H1 (cell line): ENCODE results near the gene HAGH. TPM values are rescaled to one million over a fixed set of nuclear protein-coding genes. Genes with fewer than 3 reads are reported as not detected.

Source experiments
- CTCF ChIA-PET: fragments of 300-600 bp; sonication (Branson Sonifier 250); formaldehyde crosslinking; loops from one replicate; lab custom pipeline; 2021; ENCODE audit not compliant: partially characterized antibody; lab: Charles Lee
- POLR2A ChIA-PET: fragments of 300-600 bp; sonication (Branson Sonifier 250); formaldehyde crosslinking; loops from one replicate; lab custom pipeline; 2021; ENCODE audit warnings: inconsistent platforms; ENCODE audit not compliant: partially characterized antibody; lab: Charles Lee
- DNase-seq, 2 experiments: peaks; one replicate each; pipeline versions ENCODE4 v3.0.0 to v3.0.0-alpha.2; 2010 to 2022; ENCODE audit warnings: low spot score in 2 of 2, low read depth in 1 of 2, mixed read lengths in 1 of 2
- FAIRE-seq: peaks from 2 replicates; lab custom pipeline; 2011; peaks lifted over from hg19 to GRCh38; lab: Jason Lieb, UNC
- H2AFZ ChIP-seq: 2 replicates; pipeline ENCODE4 v1.8.1; 2012; ENCODE audit warnings: low read length, inconsistent platforms
- H2AK5ac ChIP-seq: 2 replicates; pipeline ENCODE4 v1.6.1; 2013; ENCODE audit warnings: low read depth, low read length
- H2BK120ac ChIP-seq: replicated peaks from 2 replicates; pipeline ENCODE3; 2013; ENCODE audit warnings: low read depth, low read length, inconsistent platforms
- H2BK12ac ChIP-seq: 2 replicates; pipeline ENCODE4 v1.6.1; 2013; ENCODE audit warnings: low read depth, low read length
- H2BK15ac ChIP-seq: 2 replicates; pipeline ENCODE4 v1.6.1; 2013; ENCODE audit warnings: low read length
- H2BK20ac ChIP-seq: 2 replicates; pipeline ENCODE4 v1.6.1; 2013; ENCODE audit warnings: low read length
- H2BK5ac ChIP-seq: 2 replicates; pipeline ENCODE4 v1.6.1; 2013; ENCODE audit warnings: low read depth, low read length
- H3K14ac ChIP-seq: 2 replicates; pipeline ENCODE4 v1.6.1; 2013; ENCODE audit warnings: inconsistent platforms; ENCODE audit not compliant: insufficient read length
- H3K18ac ChIP-seq: 2 replicates; pipeline ENCODE4 v1.6.1; 2013; ENCODE audit warnings: low read length; ENCODE audit errors: extremely low read depth
- H3K23ac ChIP-seq: 2 replicates; pipeline ENCODE4 v1.6.1; 2013; ENCODE audit warnings: inconsistent platforms; ENCODE audit not compliant: insufficient read length
- H3K23me2 ChIP-seq: 2 replicates; pipeline ENCODE4 v1.6.1; 2013; ENCODE audit warnings: low read depth, low read length
- H3K27ac ChIP-seq: 2 replicates; pipeline ENCODE4 v1.6.1; 2011; ENCODE audit warnings: low read depth, low read length, inconsistent platforms
- H3K27me3 ChIP-seq, 4 experiments: replicated peaks in 1 of 4; 1 replicate in 1 of 4; 2 replicates in 3 of 4; pipeline versions ENCODE4 v1.6.1 to v1.8.1; 2011 to 2013; ENCODE audit warnings: low read length in 3 of 4, mild to moderate bottlenecking in 3 of 4, inconsistent platforms in 2 of 4, mixed read lengths in 2 of 4, moderate library complexity in 1 of 4; ENCODE audit not compliant: control insufficient read depth in 3 of 4, insufficient read depth in 3 of 4; ENCODE audit errors: extremely low read depth in 1 of 4
- H3K36me3 ChIP-seq, 4 experiments: 2 replicates each; pipeline versions ENCODE4 v1.6.1 to v1.8.1; 2011 to 2013; ENCODE audit warnings: mild to moderate bottlenecking in 4 of 4, low read length in 3 of 4, moderate library complexity in 2 of 4, control low read depth in 1 of 4, inconsistent platforms in 1 of 4; ENCODE audit not compliant: insufficient read depth in 4 of 4, control insufficient read depth in 2 of 4
- H3K4ac ChIP-seq: replicated peaks from 2 replicates; pipeline ENCODE3; 2013; ENCODE audit warnings: low read length, low read depth, mixed read lengths, inconsistent platforms; ENCODE audit not compliant: insufficient read length
- H3K4me1 ChIP-seq, 4 experiments: replicated peaks in 1 of 4; 1 replicate in 1 of 4; 2 replicates in 3 of 4; pipeline versions ENCODE4 v1.6.1 to v1.8.1; 2011 to 2013; ENCODE audit warnings: low read length in 3 of 4, inconsistent platforms in 2 of 4, mixed read lengths in 1 of 4; ENCODE audit not compliant: insufficient read depth in 4 of 4, control insufficient read depth in 3 of 4
- H3K4me2 ChIP-seq, 2 experiments: 2 replicates each; pipeline versions ENCODE4 v1.6.1 to v1.8.1; 2011 to 2013; ENCODE audit warnings: low read depth in 2 of 2, low read length in 2 of 2, control low read depth in 1 of 2, inconsistent platforms in 1 of 2, mild to moderate bottlenecking in 1 of 2; ENCODE audit not compliant: insufficient read depth in 1 of 2
- H3K4me3 ChIP-seq, 4 experiments: fragments of 200-600, 300-600 bp in 1 of 4; sonication (generic), shearing (Covaris generic), sonication (Bioruptor Twin) in 1 of 4; 2 replicates each; pipeline versions ENCODE4 v1.5.1 to v1.8.1; 2011 to 2016; ENCODE audit warnings: low read length in 4 of 4, low read depth in 3 of 4, control low read depth in 2 of 4, inconsistent platforms in 2 of 4, mild to moderate bottlenecking in 2 of 4, mixed read lengths in 1 of 4, moderate library complexity in 1 of 4; ENCODE audit not compliant: insufficient read depth in 2 of 4; ENCODE audit errors: extremely low read depth in 1 of 4
- H3K56ac ChIP-seq: replicated peaks from 2 replicates; pipeline ENCODE3; 2013; ENCODE audit warnings: low read depth, mild to moderate bottlenecking, mixed read lengths, low read length, inconsistent platforms; ENCODE audit not compliant: insufficient read length
- H3K79me1 ChIP-seq: 2 replicates; pipeline ENCODE4 v1.6.1; 2013; ENCODE audit warnings: low read depth, low read length, control low read depth
- H3K79me2 ChIP-seq, 2 experiments: 2 replicates each; pipeline versions ENCODE4 v1.6.1 to v1.8.1; 2012 to 2013; ENCODE audit warnings: low read length in 2 of 2, mild to moderate bottlenecking in 2 of 2, inconsistent platforms in 1 of 2; ENCODE audit not compliant: insufficient read depth in 2 of 2, control insufficient read depth in 1 of 2
- H3K9ac ChIP-seq, 4 experiments: replicated peaks in 1 of 4; 1 replicate in 1 of 4; 2 replicates in 3 of 4; pipeline versions ENCODE4 v1.6.1 to v1.8.1; 2011 to 2013; ENCODE audit warnings: low read depth in 3 of 4, low read length in 3 of 4, control low read depth in 2 of 4, mild to moderate bottlenecking in 2 of 4, moderate library complexity in 2 of 4, inconsistent platforms in 1 of 4; ENCODE audit errors: extremely low read depth in 1 of 4
- H3K9me3 ChIP-seq, 2 experiments: 2 replicates each; pipeline versions ENCODE4 v1.6.1 to v1.8.1; 2012 to 2013; ENCODE audit warnings: mild to moderate bottlenecking in 2 of 2, moderate library complexity in 2 of 2, control low read depth in 1 of 2, inconsistent platforms in 1 of 2, low read depth in 1 of 2, low read length in 1 of 2, mixed read lengths in 1 of 2; ENCODE audit not compliant: insufficient read depth in 2 of 2
- H4K20me1 ChIP-seq, 2 experiments: replicated peaks in 1 of 2; 2 replicates each; pipeline versions ENCODE3 to v1.8.1; 2011 to 2013; ENCODE audit warnings: inconsistent platforms in 2 of 2, low read length in 2 of 2, mild to moderate bottlenecking in 1 of 2; ENCODE audit not compliant: insufficient read depth in 2 of 2, control insufficient read depth in 1 of 2
- H4K5ac ChIP-seq: 2 replicates; pipeline ENCODE4 v1.6.1; 2013; ENCODE audit warnings: low read length, low read depth, mixed read lengths, inconsistent platforms; ENCODE audit not compliant: insufficient read length
- H4K8ac ChIP-seq: 2 replicates; pipeline ENCODE4 v1.8.0; 2013; ENCODE audit warnings: mild to moderate bottlenecking, moderate library complexity, low read length, inconsistent platforms; ENCODE audit not compliant: insufficient read depth; ENCODE audit errors: extremely low read depth
- H4K91ac ChIP-seq: replicated peaks from 2 replicates; pipeline ENCODE3; 2013; ENCODE audit warnings: low read length, mixed read lengths, inconsistent platforms; ENCODE audit not compliant: insufficient read length
- BRCA1 ChIP-seq: IDR thresholded peaks from 2 replicates; pipeline ENCODE4 v1.6.1; 2012; ENCODE audit warnings: low read depth, low read length, improper control_type of control experiment
- CHD1 ChIP-seq: IDR thresholded peaks from 2 replicates; pipeline ENCODE4 v1.6.1; 2012; ENCODE audit warnings: low read depth, low read length, improper control_type of control experiment
- MAFK ChIP-seq: IDR thresholded peaks from 2 replicates; pipeline ENCODE4 v1.6.1; 2012; ENCODE audit warnings: low read depth, mild to moderate bottlenecking, improper control_type of control experiment, low read length
- MAX ChIP-seq: IDR thresholded peaks from 2 replicates; pipeline ENCODE4 v1.6.1; 2012; ENCODE audit warnings: inconsistent platforms
- PHF8 ChIP-seq: fragments of 200-600 bp; sonication (generic); conservative IDR thresholded peaks from 2 replicates; pipeline ENCODE4 v1.7.1; 2012; ENCODE audit warnings: low read depth, mild to moderate bottlenecking, inconsistent platforms, low read length, moderate library complexity
- POU5F1 ChIP-seq: IDR thresholded peaks from 2 replicates; pipeline ENCODE4 v1.6.1; 2011; ENCODE audit warnings: low read depth, mild to moderate bottlenecking, low read length, moderate library complexity
- RAD21 ChIP-seq, 2 experiments: IDR thresholded peaks in 1 of 2; conservative IDR thresholded peaks in 1 of 2; 2 replicates each; pipeline ENCODE4 v1.6.1; 2011; ENCODE audit warnings: low read depth in 2 of 2, low read length in 2 of 2, improper control_type of control experiment in 1 of 2, inconsistent platforms in 1 of 2, mild to moderate bottlenecking in 1 of 2, moderate library complexity in 1 of 2
- SP2 ChIP-seq: IDR thresholded peaks from 2 replicates; pipeline ENCODE4 v1.6.1; 2012; ENCODE audit warnings: mild to moderate bottlenecking, low read length, inconsistent platforms
- TAF1 ChIP-seq: IDR thresholded peaks from 2 replicates; pipeline ENCODE4 v1.6.1; 2011; ENCODE audit warnings: mild to moderate bottlenecking, low read depth, low read length
- TCF12 ChIP-seq: IDR thresholded peaks from 2 replicates; pipeline ENCODE4 v1.6.1; 2011; ENCODE audit warnings: low read depth, mild to moderate bottlenecking, low read length
- WGBS, 2 experiments: shearing (Covaris generic) in 1 of 2; methylation state at CpG; one replicate each; pipeline versions ENCODE4 v1.1.6 to v1.1.7; 2013 to 2015; ENCODE audit warnings: low lambda C conversion rate in 2 of 2, mixed read lengths in 2 of 2, inconsistent platforms in 1 of 2, low coverage in 1 of 2, missing lambda C conversion rate in 1 of 2; ENCODE audit not compliant: insufficient replicate concordance in 2 of 2, insufficient coverage in 1 of 2, insufficient read length in 1 of 2; ENCODE audit errors: extremely low coverage in 1 of 2, missing lambda C conversion rate in 1 of 2; 5-methylcytosine and 5-hydroxymethylcytosine counted together
- polyA plus RNA-seq, 7 experiments: library from polyadenylated mRNA; depleted of rRNA in 3 of 7; stranded (reverse) in 5 of 7; unstranded in 2 of 7; fragments of >200 nt in 5 of 7; fragments of 200-250 nt in 2 of 7; gene quantifications; 1 replicate in 5 of 7; 2 replicates in 1 of 7; 4 replicates in 1 of 7; pipeline versions ENCODE4 v1.2.1 to v1.2.3, GENCODE V29; 2011 to 2013; ENCODE audit warnings: missing spikeins in 2 of 7, mixed read lengths in 2 of 7
- total RNA-seq: library from RNA; stranded (reverse); fragmentation: NEBNext Ultra II Directional; extraction: Animal tissue kit (Norgen Biotek cat#: 25700); gene quantifications from 2 replicates; pipeline ENCODE4 v1.2.1, GENCODE V29; 2021

HAGH gene
- total and polyA plus RNA-seq, 2 of the 8 experiments (the other 6 are each of a cell fraction or from before 2014, with no cell fraction given): 28.7 to 40.6 TPM

GRCh38 chr16:1784977-1785845, 41.4 kb downstream of the HAGH start:
- Histone ChIP-seq H3K27ac (no peak overlapping the region), H3K4me1 (peaks cover 0 to 7% (median 4%) of the 10 kb centered on the region in 4 experiments; a peak in 5 of 7 replicates), H3K4me3 (no peak overlapping the region), H3K9me3 (no peaks in the 10 kb centered on the region), H3K79me2 (peaks cover 0 to 35% of the 10 kb centered on the region in 2 experiments; a peak in 3 of 4 replicates), H3K18ac (no peak overlapping the region), H4K5ac (no peak overlapping the region), H3K9ac (no peak overlapping the region), H2AFZ (no peak overlapping the region), H2BK15ac (no peak overlapping the region), H4K8ac (no peak overlapping the region), H2AK5ac (no peak overlapping the region), H3K4ac (no peak overlapping the region), H4K20me1 (peaks cover 20 to 25% of the 10 kb centered on the region in 2 experiments), H3K79me1 (peaks cover 16% of the 10 kb centered on the region; the same call in 1 of the 2 replicates), H2BK20ac (no peak overlapping the region), H3K36me3 (peaks cover 0 to 29% (median 3%) of the 10 kb centered on the region in 4 experiments; a peak in 4 of 8 replicates), H3K23me2 (peaks cover 3% of the 10 kb centered on the region; the same call in 1 of the 2 replicates), H3K56ac (no peak overlapping the region), H4K91ac (no peak overlapping the region), H3K27me3 (no peaks in the 10 kb centered on the region), H3K23ac (no peak overlapping the region), H2BK12ac (no peak overlapping the region), H2BK5ac (no peak overlapping the region), H3K4me2 (no peak overlapping the region), H2BK120ac (no peak overlapping the region), H3K14ac (no peak overlapping the region)
- FAIRE-seq (no peak), DNase-seq (no peak)
- TF ChIP-seq TAF1 (no peak), CHD1 (no peak), RAD21 (IDR thresholded peaks at IDR 0.05 in 1 of 2, conservative IDR thresholded peaks at IDR 0.05 in 1 of 2; ENCODE audit: low read depth in 2 of 2, low read length in 2 of 2) (no peak), SP2 (no peak), TCF12 (no peak), BRCA1 (no peak), POU5F1 (no peak), PHF8 (no peak), MAX (no peak), MAFK (no peak)
- ChIA-PET POLR2A (interaction anchor here (0.7 to 12.0 kb wide), 4 partner anchors 8 to 42 kb away, joined by 4 to 246 read pairs (median 8); partner anchors contain the start of genes EME2, FAHD1, HAGH and MRPS34), CTCF (interaction anchor here (0.5 to 1.4 kb wide), 4 partner anchors 11 to 271 kb away, joined by 3 to 4 read pairs (median 3); partner anchors contain the start of gene FAHD1)
- 92% methylated on average over 26 of the region's 26 CpGs; no CpG with 5 or more reads in 1 of the 2 experiments for WGBS, 2 experiments
